Neural cell (in vitro differentiated cells): Measurements from ENCODE around the gene ARID1B. TPM values are rescaled to one million over a fixed set of nuclear protein-coding genes. Genes with fewer than 3 reads are reported as not detected.

Source experiments
- H2AFZ ChIP-seq: fragments of 200-600, 300-800 bp; sonication (generic), shearing (Covaris generic); 2 replicates; pipeline ENCODE4 v1.6.0; 2014; ENCODE audit warnings: low read depth, mild to moderate bottlenecking, antibody characterized with exemption, low read length, moderate library complexity
- H3F3A ChIP-seq: fragments of 200-600 bp; shearing (Covaris generic); 2 replicates; pipeline ENCODE4 v1.6.1; 2016; ENCODE audit warnings: mild to moderate bottlenecking, moderate library complexity, mixed read lengths, antibody characterized with exemption, low read length; ENCODE audit not compliant: insufficient read depth, poor library complexity, severe bottlenecking
- H3K27ac ChIP-seq: fragments of 200-600, 300-800 bp; sonication (generic), shearing (Covaris generic); 2 replicates; pipeline ENCODE4 v1.5.1; 2014; ENCODE audit warnings: mild to moderate bottlenecking, low read length, moderate library complexity
- H3K27me3 ChIP-seq: fragments of 300-800, 200-600 bp; sonication (generic), shearing (Covaris generic); 2 replicates; pipeline ENCODE4 v1.6.0; 2014; ENCODE audit warnings: mild to moderate bottlenecking, low read depth, low read length, moderate library complexity; ENCODE audit not compliant: insufficient read depth
- H3K36me3 ChIP-seq: fragments of 300-800, 200-600 bp; sonication (generic), shearing (Covaris generic); 2 replicates; pipeline ENCODE4 v1.5.1; 2014; ENCODE audit warnings: mild to moderate bottlenecking, antibody characterized with exemption, low read length, moderate library complexity; ENCODE audit not compliant: insufficient read depth
- H3K4me2 ChIP-seq: fragments of 300-800, 200-600 bp; sonication (generic), shearing (Covaris generic); 2 replicates; pipeline ENCODE4 v1.6.0; 2014; ENCODE audit warnings: mild to moderate bottlenecking, low read length
- H3K4me3 ChIP-seq: fragments of 300-800, 200-600 bp; sonication (generic), shearing (Covaris generic); 2 replicates; pipeline ENCODE4 v1.5.1; 2014; ENCODE audit warnings: mild to moderate bottlenecking, low read length, moderate library complexity
- H3K79me2 ChIP-seq: fragments of 200-600 bp; shearing (Covaris generic); replicated peaks from 2 replicates; pipeline ENCODE4 v1.6.0; 2014; ENCODE audit warnings: mild to moderate bottlenecking, low read length, moderate library complexity; ENCODE audit not compliant: insufficient read depth
- H3K9ac ChIP-seq: fragments of 300-800, 200-600 bp; sonication (generic), shearing (Covaris generic); 2 replicates; pipeline ENCODE4 v1.6.1; 2016; ENCODE audit warnings: mild to moderate bottlenecking, low read length, mixed read lengths
- H3K9me2 ChIP-seq: fragments of 200-600 bp; shearing (Covaris generic); 2 replicates; pipeline ENCODE4 v1.6.1; 2016; ENCODE audit warnings: mild to moderate bottlenecking, low read length, mixed read lengths; ENCODE audit not compliant: insufficient read depth
- H3K9me3 ChIP-seq: fragments of 200-600, 300-800 bp; sonication (generic), shearing (Covaris generic); 2 replicates; pipeline ENCODE4 v1.6.1; 2016; ENCODE audit warnings: mild to moderate bottlenecking, mixed run types, low read length, moderate library complexity, mixed read lengths
- H4K20me1 ChIP-seq: fragments of 200-600 bp; shearing (Covaris generic); 2 replicates; pipeline ENCODE4 v1.6.1; 2016; ENCODE audit warnings: mild to moderate bottlenecking, mixed run types; ENCODE audit not compliant: insufficient read depth
- CTCF ChIP-seq: fragments of 450-650 bp; IDR thresholded peaks from 2 replicates; pipeline ENCODE4 v1.5.1; 2014; ENCODE audit warnings: antibody characterized with exemption, mild to moderate bottlenecking, moderate library complexity; ENCODE audit not compliant: poor library complexity, severe bottlenecking
- EP300 ChIP-seq: fragments of 450-650 bp; conservative IDR thresholded peaks from 2 replicates; pipeline ENCODE4 v1.6.1; 2014; ENCODE audit warnings: antibody characterized with exemption, mild to moderate bottlenecking, moderate library complexity; ENCODE audit not compliant: poor library complexity, severe bottlenecking
- EZH2 ChIP-seq: fragments of 200-600, 300-800 bp; shearing (Covaris generic), sonication (generic); IDR thresholded peaks from 2 replicates; pipeline ENCODE4 v1.6.1; 2014; ENCODE audit warnings: antibody characterized with exemption, low read length, borderline replicate concordance, mild to moderate bottlenecking; ENCODE audit not compliant: insufficient read depth, poor library complexity, severe bottlenecking
- MXI1 ChIP-seq: fragments of 450-650 bp; conservative IDR thresholded peaks from 2 replicates; pipeline ENCODE4 v1.6.1; 2014; ENCODE audit warnings: antibody characterized with exemption, mild to moderate bottlenecking; ENCODE audit not compliant: poor library complexity, severe bottlenecking
- POLR2AphosphoS5 ChIP-seq: IDR thresholded peaks from 2 replicates; pipeline ENCODE4 v1.6.1; 2012
- RAD21 ChIP-seq: fragments of 450-650 bp; conservative IDR thresholded peaks from 2 replicates; pipeline ENCODE4 v1.6.1; 2014; ENCODE audit warnings: antibody characterized with exemption, mild to moderate bottlenecking, moderate library complexity
- SMC3 ChIP-seq: fragments of 450-650 bp; conservative IDR thresholded peaks from 2 replicates; pipeline ENCODE4 v1.6.1; 2014; ENCODE audit warnings: antibody characterized with exemption, mild to moderate bottlenecking, moderate library complexity; ENCODE audit not compliant: poor library complexity
- TAF1 ChIP-seq: IDR thresholded peaks from 2 replicates; pipeline ENCODE4 v1.6.1; 2012; ENCODE audit warnings: low read depth
- polyA plus RNA-seq: library from polyadenylated mRNA; depleted of rRNA; stranded (reverse); fragments of >200 nt; gene quantifications from 2 replicates; pipeline ENCODE4 v1.2.3, GENCODE V29; 2014
- TF ChIP-seq, protein P1 (sequence below): IDR thresholded peaks from 2 replicates; pipeline ENCODE4 v1.6.1; 2012; ENCODE audit warnings: borderline replicate concordance

ARID1B gene
- polyA plus RNA-seq, 1 donor from 2014 or later: 35.0 TPM

- no peaks in the 10 kb centered on the region for H3K36me3 ChIP-seq
- no peaks in the 10 kb centered on the region for H3K9me2 ChIP-seq
- H3K27ac ChIP-seq: no peak overlapping the region
- no peaks in the 10 kb centered on the region for H4K20me1 ChIP-seq
- H3K4me3 ChIP-seq: no peak overlapping the region
- H3F3A ChIP-seq: no peaks in the 10 kb centered on the region
- no peak overlapping the region for H2AFZ ChIP-seq
- TF ChIP-seq EZH2 (no peak), CTCF (no peak), MXI1 (no peak), RAD21 (no peak), TAF1 (no peak), SMC3 (no peak), POLR2AphosphoS5 (no peak), EP300 (no peak)
- TF ChIP-seq, protein P1, sequence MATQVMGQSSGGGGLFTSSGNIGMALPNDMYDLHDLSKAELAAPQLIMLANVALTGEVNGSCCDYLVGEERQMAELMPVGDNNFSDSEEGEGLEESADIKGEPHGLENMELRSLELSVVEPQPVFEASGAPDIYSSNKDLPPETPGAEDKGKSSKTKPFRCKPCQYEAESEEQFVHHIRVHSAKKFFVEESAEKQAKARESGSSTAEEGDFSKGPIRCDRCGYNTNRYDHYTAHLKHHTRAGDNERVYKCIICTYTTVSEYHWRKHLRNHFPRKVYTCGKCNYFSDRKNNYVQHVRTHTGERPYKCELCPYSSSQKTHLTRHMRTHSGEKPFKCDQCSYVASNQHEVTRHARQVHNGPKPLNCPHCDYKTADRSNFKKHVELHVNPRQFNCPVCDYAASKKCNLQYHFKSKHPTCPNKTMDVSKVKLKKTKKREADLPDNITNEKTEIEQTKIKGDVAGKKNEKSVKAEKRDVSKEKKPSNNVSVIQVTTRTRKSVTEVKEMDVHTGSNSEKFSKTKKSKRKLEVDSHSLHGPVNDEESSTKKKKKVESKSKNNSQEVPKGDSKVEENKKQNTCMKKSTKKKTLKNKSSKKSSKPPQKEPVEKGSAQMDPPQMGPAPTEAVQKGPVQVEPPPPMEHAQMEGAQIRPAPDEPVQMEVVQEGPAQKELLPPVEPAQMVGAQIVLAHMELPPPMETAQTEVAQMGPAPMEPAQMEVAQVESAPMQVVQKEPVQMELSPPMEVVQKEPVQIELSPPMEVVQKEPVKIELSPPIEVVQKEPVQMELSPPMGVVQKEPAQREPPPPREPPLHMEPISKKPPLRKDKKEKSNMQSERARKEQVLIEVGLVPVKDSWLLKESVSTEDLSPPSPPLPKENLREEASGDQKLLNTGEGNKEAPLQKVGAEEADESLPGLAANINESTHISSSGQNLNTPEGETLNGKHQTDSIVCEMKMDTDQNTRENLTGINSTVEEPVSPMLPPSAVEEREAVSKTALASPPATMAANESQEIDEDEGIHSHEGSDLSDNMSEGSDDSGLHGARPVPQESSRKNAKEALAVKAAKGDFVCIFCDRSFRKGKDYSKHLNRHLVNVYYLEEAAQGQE: no peak
- no peak overlapping the region for H3K4me2 ChIP-seq
- peaks cover 3% of the 10 kb centered on the region for H3K9me3 ChIP-seq
- peaks cover 34% of the 10 kb centered on the region for H3K27me3 ChIP-seq
- H3K9ac ChIP-seq: no peak overlapping the region
- no peaks in the 10 kb centered on the region for H3K79me2 ChIP-seq
Observed at GRCh38 chr6:157239148-157239547, 462.0 kb downstream of the ARID1B start.

GRCh38 chr6:157239671-157240058 lies 462.5 kb downstream of the ARID1B start:
- Histone ChIP-seq H4K20me1 (no peaks in the 10 kb centered on the region), H3K4me3 (no peak overlapping the region), H3K9me2 (no peaks in the 10 kb centered on the region), H3K4me2 (no peak overlapping the region), H3K9me3 (peaks cover 3% of the 10 kb centered on the region), H3F3A (no peaks in the 10 kb centered on the region), H3K27ac (no peak overlapping the region), H2AFZ (no peak overlapping the region), H3K9ac (no peak overlapping the region), H3K36me3 (no peaks in the 10 kb centered on the region), H3K27me3 (peaks cover 29% of the 10 kb centered on the region), H3K79me2 (no peaks in the 10 kb centered on the region)
- TF ChIP-seq EP300 (no peak), TAF1 (no peak)
